HEK293 (cell line): ENCODE measurements around the gene KDM5C.

Source experiments
- CTCF ChIA-PET: fragments of 350-600 bp; formaldehyde crosslinking; extraction: SDS; loops from one replicate; lab custom pipeline; 2021; ENCODE audit warnings: antibody characterized with exemption; lab: Yijun Ruan, JAX
- POLR2A ChIA-PET: fragments of 300-600 bp; formaldehyde crosslinking; extraction: SDS; loops from one replicate; lab custom pipeline; 2020; ENCODE audit warnings: antibody characterized with exemption, inconsistent platforms; lab: Yijun Ruan, JAX
- H3K27ac ChIP-seq: fragments of 200-500 bp; sonication (Bioruptor generic); 2 replicates; pipeline ENCODE4 v1.5.1; 2014; ENCODE audit warnings: low read depth, low read length, control low read depth, inconsistent platforms; ENCODE audit errors: extremely low read depth
- H3K36me3 ChIP-seq, 2 experiments: fragments of 200-500 bp in 1 of 2; sonication (Bioruptor generic) in 1 of 2; 1 replicate in 1 of 2; 2 replicates in 1 of 2; pipeline ENCODE4 v1.5.1; 2014 to 2017; ENCODE audit warnings: inconsistent platforms in 2 of 2, low read length in 2 of 2; ENCODE audit not compliant: control insufficient read depth in 2 of 2, insufficient read depth in 1 of 2
- H3K4me1 ChIP-seq: fragments of 200-500 bp; sonication (Bioruptor generic); 2 replicates; pipeline ENCODE4 v1.5.1; 2014; ENCODE audit warnings: mild to moderate bottlenecking, low read length, inconsistent platforms; ENCODE audit not compliant: control insufficient read depth, insufficient read depth
- H3K4me3 ChIP-seq: 2 replicates; pipeline ENCODE4 v1.5.1; 2011; ENCODE audit warnings: low read depth, mild to moderate bottlenecking, control low read depth, low read length, moderate library complexity
- H3K9me3 ChIP-seq: fragments of 200-500 bp; sonication (Bioruptor generic); 2 replicates; pipeline ENCODE4 v1.5.1; 2014; ENCODE audit warnings: low read depth, low read length, inconsistent platforms; ENCODE audit not compliant: control insufficient read depth, insufficient read depth
- FEZF1 ChIP-seq: fragments of 450-650 bp; formaldehyde crosslinking; IDR thresholded peaks from 2 replicates; pipeline ENCODE4 v1.5.1; 2016; ENCODE audit warnings: missing biosample characterization, missing genetic modification characterization
- MYNN ChIP-seq: fragments of 450-650 bp; formaldehyde crosslinking; IDR thresholded peaks from 2 replicates; pipeline ENCODE4 v1.5.1; 2016; ENCODE audit warnings: missing biosample characterization, missing genetic modification characterization, borderline replicate concordance
- ZFHX2 ChIP-seq: fragments of 450-650 bp; formaldehyde crosslinking; conservative IDR thresholded peaks from 2 replicates; pipeline ENCODE4 v1.5.1; 2016; ENCODE audit warnings: missing biosample characterization, missing genetic modification characterization
- ZNF146 ChIP-seq: fragments of 450-650 bp; formaldehyde crosslinking; IDR thresholded peaks from 2 replicates; pipeline ENCODE4 v1.5.1; 2016; ENCODE audit warnings: missing biosample characterization, missing genetic modification characterization
- ZNF155 ChIP-seq: fragments of 450-650 bp; formaldehyde crosslinking; IDR thresholded peaks from 2 replicates; pipeline ENCODE4 v1.5.1; 2016; ENCODE audit warnings: missing biosample characterization, missing genetic modification characterization
- ZNF157 ChIP-seq: fragments of 450-650 bp; formaldehyde crosslinking; IDR thresholded peaks from 2 replicates; pipeline ENCODE4 v1.5.1; 2016; ENCODE audit warnings: missing biosample characterization, missing genetic modification characterization
- ZNF169 ChIP-seq: fragments of 450-650 bp; formaldehyde crosslinking; IDR thresholded peaks from 2 replicates; pipeline ENCODE4 v1.5.1; 2016; ENCODE audit warnings: missing biosample characterization, missing genetic modification characterization
- ZNF19 ChIP-seq: fragments of 450-650 bp; formaldehyde crosslinking; IDR thresholded peaks from 2 replicates; pipeline ENCODE4; 2016; ENCODE audit warnings: missing biosample characterization, missing genetic modification characterization, low read depth
- ZNF214 ChIP-seq: fragments of 450-650 bp; formaldehyde crosslinking; IDR thresholded peaks from 2 replicates; pipeline ENCODE4 v1.5.1; 2017; ENCODE audit warnings: missing biosample characterization, mild to moderate bottlenecking, missing genetic modification characterization, borderline replicate concordance
- ZNF23 ChIP-seq: fragments of 450-650 bp; formaldehyde crosslinking; IDR thresholded peaks from 2 replicates; pipeline ENCODE4 v1.5.1; 2016; ENCODE audit warnings: missing biosample characterization, missing genetic modification characterization, borderline replicate concordance
- ZNF404 ChIP-seq: fragments of 450-650 bp; formaldehyde crosslinking; IDR thresholded peaks from 2 replicates; pipeline ENCODE4 v1.5.1; 2017; ENCODE audit warnings: missing biosample characterization, missing genetic modification characterization
- ZNF544 ChIP-seq: fragments of 450-650 bp; formaldehyde crosslinking; IDR thresholded peaks from 2 replicates; pipeline ENCODE4 v1.5.0; 2017; ENCODE audit warnings: missing biosample characterization, missing genetic modification characterization
- ZNF549 ChIP-seq: fragments of 450-650 bp; IDR thresholded peaks from 2 replicates; pipeline ENCODE4 v1.5.1; 2018; ENCODE audit warnings: missing biosample characterization, missing genetic modification characterization, mild to moderate bottlenecking, inconsistent platforms, moderate library complexity
- TF ChIP-seq, protein P1 (sequence below): fragments of 450-650 bp; formaldehyde crosslinking; IDR thresholded peaks from 2 replicates; pipeline ENCODE4 v1.5.1; 2016; ENCODE audit warnings: missing biosample characterization, missing genetic modification characterization
- TF ChIP-seq, protein P2 (sequence below): fragments of 450-650 bp; formaldehyde crosslinking; IDR thresholded peaks from 2 replicates; pipeline ENCODE4 v1.5.1; 2016; ENCODE audit warnings: missing biosample characterization, missing genetic modification characterization
- TF ChIP-seq, protein P3 (sequence below): fragments of 450-650 bp; formaldehyde crosslinking; IDR thresholded peaks from 2 replicates; pipeline ENCODE4 v1.5.1; 2016; ENCODE audit warnings: missing biosample characterization, missing genetic modification characterization
- TF ChIP-seq, protein P4 (sequence below): fragments of 450-650 bp; formaldehyde crosslinking; IDR thresholded peaks from 2 replicates; pipeline ENCODE4 v1.5.1; 2016; ENCODE audit warnings: missing biosample characterization, missing genetic modification characterization
- TF ChIP-seq, protein P5 (sequence below): fragments of 450-650 bp; formaldehyde crosslinking; IDR thresholded peaks from 2 replicates; pipeline ENCODE4 v1.5.1; 2017; ENCODE audit warnings: missing biosample characterization, missing genetic modification characterization

KDM5C gene

DNA sequence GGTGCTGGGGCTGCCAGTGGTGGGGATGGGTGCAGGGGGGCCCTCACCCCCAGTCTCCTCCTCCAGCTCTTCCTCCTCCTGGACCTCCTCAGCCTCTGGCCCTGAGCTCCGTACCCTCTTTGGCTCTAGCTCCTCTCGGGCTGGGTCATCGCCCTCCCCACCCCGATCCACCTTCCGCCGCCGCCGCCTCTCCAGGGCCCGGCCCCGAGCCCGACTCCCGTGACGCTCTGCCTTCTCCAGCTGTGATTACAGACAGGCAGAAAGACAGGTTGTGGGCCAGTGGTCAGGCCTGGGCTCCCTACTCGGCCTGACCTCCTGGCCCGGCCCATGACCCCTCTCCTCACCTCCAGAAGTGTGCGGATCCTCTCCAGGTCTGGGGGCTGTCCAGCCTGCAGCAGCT is 31.9 kb downstream of the KDM5C start (continued):
- TF ChIP-seq, protein P1, sequence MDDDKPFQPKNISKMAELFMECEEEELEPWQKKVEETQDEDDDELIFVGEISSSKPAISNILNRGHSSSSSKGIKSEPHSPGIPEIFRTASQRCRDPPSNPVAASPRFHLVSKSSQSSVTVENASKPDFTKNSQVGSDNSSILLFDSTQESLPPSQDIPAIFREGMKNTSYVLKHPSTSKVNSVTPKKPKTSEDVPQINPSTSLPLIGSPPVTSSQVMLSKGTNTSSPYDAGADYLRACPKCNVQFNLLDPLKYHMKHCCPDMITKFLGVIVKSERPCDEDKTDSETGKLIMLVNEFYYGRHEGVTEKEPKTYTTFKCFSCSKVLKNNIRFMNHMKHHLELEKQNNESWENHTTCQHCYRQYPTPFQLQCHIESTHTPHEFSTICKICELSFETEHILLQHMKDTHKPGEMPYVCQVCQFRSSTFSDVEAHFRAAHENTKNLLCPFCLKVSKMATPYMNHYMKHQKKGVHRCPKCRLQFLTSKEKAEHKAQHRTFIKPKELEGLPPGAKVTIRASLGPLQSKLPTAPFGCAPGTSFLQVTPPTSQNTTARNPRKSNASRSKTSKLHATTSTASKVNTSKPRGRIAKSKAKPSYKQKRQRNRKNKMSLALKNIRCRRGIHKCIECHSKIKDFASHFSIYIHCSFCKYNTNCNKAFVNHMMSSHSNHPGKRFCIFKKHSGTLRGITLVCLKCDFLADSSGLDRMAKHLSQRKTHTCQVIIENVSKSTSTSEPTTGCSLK (tag by site-specific recombination), result no peak

DNA sequence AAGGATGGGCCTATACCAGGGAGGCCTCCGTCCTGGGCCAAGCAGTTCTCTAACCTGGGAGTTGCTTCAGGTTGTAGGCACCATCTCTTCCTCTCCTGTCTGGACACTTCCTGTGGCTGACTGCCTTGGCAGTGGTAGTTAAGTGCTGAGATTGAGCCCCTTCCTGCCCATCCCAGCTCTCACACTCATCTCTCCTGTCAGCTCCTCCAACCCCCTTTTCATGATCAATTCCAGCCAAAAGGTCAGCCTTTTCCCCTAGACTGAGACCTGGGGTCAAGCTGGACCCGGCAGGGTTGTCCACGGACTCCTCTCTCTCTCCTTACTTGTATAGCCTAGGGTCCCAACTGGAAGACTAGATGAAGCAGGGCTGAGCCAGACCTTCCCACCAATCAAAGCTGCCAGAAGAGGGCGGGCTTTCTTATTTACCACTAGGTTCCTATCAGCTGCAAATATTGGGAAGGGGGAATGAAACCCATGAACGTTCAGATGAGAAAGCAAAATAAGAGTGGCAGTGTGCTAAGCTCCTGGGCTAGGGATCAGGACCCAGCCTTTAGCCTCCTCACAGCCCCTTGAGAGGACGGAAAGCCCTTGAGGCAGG is 34.5 kb downstream of the KDM5C start:
- Histone ChIP-seq H3K4me1 (no peaks in the 10 kb centered on the region), H3K27ac (no peak overlapping the region), H3K36me3 (peaks cover 9 to 43% of the 10 kb centered on the region in 2 experiments; a peak in 2 of 3 replicates), H3K9me3 (no peaks in the 10 kb centered on the region), H3K4me3 (no peak overlapping the region)
- TF ChIP-seq ZNF23 (tag by site-specific recombination), result no peak
- TF ChIP-seq, protein P2, sequence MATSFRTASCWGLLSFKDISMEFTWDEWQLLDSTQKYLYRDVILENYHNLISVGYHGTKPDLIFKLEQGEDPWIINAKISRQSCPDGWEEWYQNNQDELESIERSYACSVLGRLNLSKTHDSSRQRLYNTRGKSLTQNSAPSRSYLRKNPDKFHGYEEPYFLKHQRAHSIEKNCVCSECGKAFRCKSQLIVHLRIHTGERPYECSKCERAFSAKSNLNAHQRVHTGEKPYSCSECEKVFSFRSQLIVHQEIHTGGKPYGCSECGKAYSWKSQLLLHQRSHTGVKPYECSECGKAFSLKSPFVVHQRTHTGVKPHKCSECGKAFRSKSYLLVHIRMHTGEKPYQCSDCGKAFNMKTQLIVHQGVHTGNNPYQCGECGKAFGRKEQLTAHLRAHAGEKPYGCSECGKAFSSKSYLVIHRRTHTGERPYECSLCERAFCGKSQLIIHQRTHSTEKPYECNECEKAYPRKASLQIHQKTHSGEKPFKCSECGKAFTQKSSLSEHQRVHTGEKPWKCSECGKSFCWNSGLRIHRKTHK, result no peak
- TF ChIP-seq, protein P3, sequence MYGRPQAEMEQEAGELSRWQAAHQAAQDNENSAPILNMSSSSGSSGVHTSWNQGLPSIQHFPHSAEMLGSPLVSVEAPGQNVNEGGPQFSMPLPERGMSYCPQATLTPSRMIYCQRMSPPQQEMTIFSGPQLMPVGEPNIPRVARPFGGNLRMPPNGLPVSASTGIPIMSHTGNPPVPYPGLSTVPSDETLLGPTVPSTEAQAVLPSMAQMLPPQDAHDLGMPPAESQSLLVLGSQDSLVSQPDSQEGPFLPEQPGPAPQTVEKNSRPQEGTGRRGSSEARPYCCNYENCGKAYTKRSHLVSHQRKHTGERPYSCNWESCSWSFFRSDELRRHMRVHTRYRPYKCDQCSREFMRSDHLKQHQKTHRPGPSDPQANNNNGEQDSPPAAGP, result no peak
- no peak for TF ChIP-seq ZNF19 (tag by site-specific recombination)
- no peak for TF ChIP-seq ZNF146 (tag by site-specific recombination)
- no peak for TF ChIP-seq ZNF404 (tag by site-specific recombination)
- TF ChIP-seq ZNF169 (tag by site-specific recombination), result no peak
- no peak for TF ChIP-seq ZNF214 (tag by site-specific recombination)
- TF ChIP-seq, protein P4, sequence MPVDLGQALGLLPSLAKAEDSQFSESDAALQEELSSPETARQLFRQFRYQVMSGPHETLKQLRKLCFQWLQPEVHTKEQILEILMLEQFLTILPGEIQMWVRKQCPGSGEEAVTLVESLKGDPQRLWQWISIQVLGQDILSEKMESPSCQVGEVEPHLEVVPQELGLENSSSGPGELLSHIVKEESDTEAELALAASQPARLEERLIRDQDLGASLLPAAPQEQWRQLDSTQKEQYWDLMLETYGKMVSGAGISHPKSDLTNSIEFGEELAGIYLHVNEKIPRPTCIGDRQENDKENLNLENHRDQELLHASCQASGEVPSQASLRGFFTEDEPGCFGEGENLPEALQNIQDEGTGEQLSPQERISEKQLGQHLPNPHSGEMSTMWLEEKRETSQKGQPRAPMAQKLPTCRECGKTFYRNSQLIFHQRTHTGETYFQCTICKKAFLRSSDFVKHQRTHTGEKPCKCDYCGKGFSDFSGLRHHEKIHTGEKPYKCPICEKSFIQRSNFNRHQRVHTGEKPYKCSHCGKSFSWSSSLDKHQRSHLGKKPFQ (tag by site-specific recombination), result no peak
- no peak for TF ChIP-seq ZNF157 (tag by site-specific recombination)
- no peak for TF ChIP-seq ZNF544 (tag by site-specific recombination)
- TF ChIP-seq, protein P5, sequence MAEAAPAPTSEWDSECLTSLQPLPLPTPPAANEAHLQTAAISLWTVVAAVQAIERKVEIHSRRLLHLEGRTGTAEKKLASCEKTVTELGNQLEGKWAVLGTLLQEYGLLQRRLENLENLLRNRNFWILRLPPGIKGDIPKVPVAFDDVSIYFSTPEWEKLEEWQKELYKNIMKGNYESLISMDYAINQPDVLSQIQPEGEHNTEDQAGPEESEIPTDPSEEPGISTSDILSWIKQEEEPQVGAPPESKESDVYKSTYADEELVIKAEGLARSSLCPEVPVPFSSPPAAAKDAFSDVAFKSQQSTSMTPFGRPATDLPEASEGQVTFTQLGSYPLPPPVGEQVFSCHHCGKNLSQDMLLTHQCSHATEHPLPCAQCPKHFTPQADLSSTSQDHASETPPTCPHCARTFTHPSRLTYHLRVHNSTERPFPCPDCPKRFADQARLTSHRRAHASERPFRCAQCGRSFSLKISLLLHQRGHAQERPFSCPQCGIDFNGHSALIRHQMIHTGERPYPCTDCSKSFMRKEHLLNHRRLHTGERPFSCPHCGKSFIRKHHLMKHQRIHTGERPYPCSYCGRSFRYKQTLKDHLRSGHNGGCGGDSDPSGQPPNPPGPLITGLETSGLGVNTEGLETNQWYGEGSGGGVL, result no peak
- no peak for TF ChIP-seq ZNF549 (tag by site-specific recombination)
- no peak for TF ChIP-seq MYNN (tag by site-specific recombination)
- TF ChIP-seq ZNF155, result no peak
- TF ChIP-seq FEZF1 (tag by site-specific recombination), result no peak
- no peak for TF ChIP-seq ZFHX2 (tag by site-specific recombination)
- POLR2A ChIA-PET, result interaction anchor here (0.6 to 3.5 kb wide), 5 partner anchors 26 to 1125 kb away, joined by 3 to 12 read pairs (median 3); partner anchors contain the start of genes KDM5C and TSPYL2
- CTCF ChIA-PET, result interaction anchor here (0.6 to 2.2 kb wide), 11 partner anchors 9 to 127 kb away, joined by 3 to 11 read pairs (median 4); no protein-coding TSS in a partner anchor
